ENCODE data around the gene DCK.

DNA sequence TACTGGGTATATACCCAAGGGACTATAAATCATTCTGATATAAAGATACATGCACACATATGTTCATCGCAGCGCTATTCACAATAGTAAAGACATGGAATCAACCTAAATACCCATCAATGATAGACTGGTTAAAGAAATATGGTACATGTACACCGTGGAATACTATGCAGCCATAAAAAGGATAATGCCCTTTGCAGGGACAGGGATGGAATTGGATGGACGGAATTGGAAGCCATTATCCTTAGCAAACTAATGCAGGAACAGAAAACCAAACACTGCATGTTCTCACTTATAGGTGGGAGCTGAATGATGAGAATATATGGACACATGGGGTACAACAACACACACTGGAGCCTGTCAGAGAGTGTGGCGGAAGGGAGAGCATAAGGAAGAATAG lies 55.9 kb downstream of the DCK start:
- TF ChIP-seq CTCF (IDR thresholded peaks at IDR 0.05) (no peak), EZH2 (IDR thresholded peaks at IDR 0.05; ENCODE audit: borderline replicate concordance, insufficient read depth, low read depth, low read length, poor library complexity, severe bottlenecking) (no peak)
